IMR-90 (cell line): ENCODE data around the gene ZFHX3. TPM values are rescaled to one million over a fixed set of nuclear protein-coding genes. Genes with fewer than 3 reads are reported as not detected.

Experiments used
- ATAC-seq: fragments of 200-7000 bp; cut with Tn5 transposase; 2 replicates; pipeline ENCODE4 v1.9.1; 2020; ENCODE audit warnings: low read depth, mild to moderate bottlenecking, moderate library complexity
- BruUV-seq: library from RNA; stranded (reverse); fragments of 400-500 nt; replicated peaks from 2 replicates; lab custom pipeline; 2021; lab: Mats Ljungman, UMichigan
- CTCF ChIA-PET: fragments of 300-600 bp; formaldehyde crosslinking; extraction: SDS; loops from one replicate; lab custom pipeline; 2021; ENCODE audit warnings: antibody characterized with exemption; lab: Yijun Ruan, JAX
- POLR2A ChIA-PET: fragments of 300-600 bp; sonication (Branson Sonifier 250); formaldehyde crosslinking; loops from one replicate; lab custom pipeline; 2022; ENCODE audit warnings: antibody characterized with exemption; ENCODE audit not compliant: unreplicated experiment; lab: Charles Lee
- DNase-seq: peaks from one replicate; pipeline ENCODE4 v3.0.0; 2013
- H2AFZ ChIP-seq: replicated peaks from 2 replicates; pipeline ENCODE3; 2013; ENCODE audit warnings: low read length, mild to moderate bottlenecking; ENCODE audit not compliant: poor library complexity
- H2AK5ac ChIP-seq: 2 replicates; pipeline ENCODE4 v1.6.1; 2013; ENCODE audit warnings: low read depth, low read length, inconsistent platforms
- H2AK9ac ChIP-seq: replicated peaks from 2 replicates; pipeline ENCODE3; 2013; ENCODE audit warnings: mild to moderate bottlenecking, low read depth, low read length, moderate library complexity; ENCODE audit not compliant: poor library complexity
- H2BK120ac ChIP-seq: 2 replicates; pipeline ENCODE4 v1.6.1; 2013; ENCODE audit warnings: low read depth, low read length, inconsistent platforms
- H2BK15ac ChIP-seq: 3 replicates; pipeline ENCODE4 v1.6.1; 2013; ENCODE audit warnings: low read depth, low read length, inconsistent platforms
- H2BK20ac ChIP-seq: 2 replicates; pipeline ENCODE4 v1.6.1; 2013; ENCODE audit warnings: low read depth, mild to moderate bottlenecking, inconsistent platforms, low read length, moderate library complexity
- H2BK5ac ChIP-seq: 2 replicates; pipeline ENCODE4 v1.6.1; 2013; ENCODE audit warnings: mild to moderate bottlenecking, low read depth, low read length, inconsistent platforms; ENCODE audit not compliant: poor library complexity, severe bottlenecking
- H3K14ac ChIP-seq: replicated peaks from 2 replicates; pipeline ENCODE4 v1.6.1; 2013; ENCODE audit warnings: low read depth, low read length, inconsistent platforms
- H3K18ac ChIP-seq: 2 replicates; pipeline ENCODE4 v1.6.1; 2013; ENCODE audit warnings: low read depth, low read length, control low read depth
- H3K23ac ChIP-seq: 2 replicates; pipeline ENCODE4 v1.6.1; 2013; ENCODE audit warnings: low read depth, low read length, inconsistent platforms
- H3K27ac ChIP-seq: 2 replicates; pipeline ENCODE4 v1.5.1; 2013; ENCODE audit warnings: mild to moderate bottlenecking, control low read depth, low read length; ENCODE audit not compliant: insufficient read depth
- H3K27me3 ChIP-seq: 2 replicates; pipeline ENCODE4 v1.6.1; 2013; ENCODE audit warnings: low read length; ENCODE audit not compliant: control insufficient read depth, insufficient read depth
- H3K36me3 ChIP-seq: 2 replicates; pipeline ENCODE4 v1.6.1; 2013; ENCODE audit warnings: low read length, mixed read lengths; ENCODE audit not compliant: control insufficient read depth, insufficient read depth
- H3K4ac ChIP-seq: 2 replicates; pipeline ENCODE4 v1.6.1; 2013; ENCODE audit warnings: low read depth, low read length, inconsistent platforms
- H3K4me1 ChIP-seq: 2 replicates; pipeline ENCODE4 v1.6.1; 2013; ENCODE audit warnings: low read length, mixed read lengths; ENCODE audit not compliant: control insufficient read depth, insufficient read depth
- H3K4me2 ChIP-seq: 2 replicates; pipeline ENCODE4 v1.6.1; 2013; ENCODE audit warnings: low read depth, mild to moderate bottlenecking, control low read depth, low read length, moderate library complexity
- H3K4me3 ChIP-seq: 2 replicates; pipeline ENCODE4 v1.5.1; 2013; ENCODE audit warnings: low read depth, mild to moderate bottlenecking, control low read depth, low read length, moderate library complexity; ENCODE audit not compliant: insufficient read depth
- H3K56ac ChIP-seq: 2 replicates; pipeline ENCODE4 v1.6.1; 2013; ENCODE audit warnings: low read length, inconsistent platforms; ENCODE audit not compliant: insufficient read depth; ENCODE audit errors: extremely low read depth
- H3K79me1 ChIP-seq, 2 experiments: 2 replicates each; pipeline ENCODE4 v1.6.1; 2013; ENCODE audit warnings: low read length in 2 of 2, inconsistent platforms in 1 of 2, low read depth in 1 of 2
- H3K9ac ChIP-seq: 2 replicates; pipeline ENCODE4 v1.6.1; 2013; ENCODE audit warnings: low read depth, low read length, control low read depth
- H3K9me1 ChIP-seq: 2 replicates; pipeline ENCODE4 v1.6.1; 2013; ENCODE audit warnings: low read length, inconsistent platforms; ENCODE audit not compliant: insufficient read depth
- H3K9me3 ChIP-seq: 2 replicates; pipeline ENCODE4 v1.6.1; 2013; ENCODE audit warnings: low read length; ENCODE audit not compliant: control insufficient read depth, insufficient read depth
- H4K20me1 ChIP-seq: 2 replicates; pipeline ENCODE4 v1.6.1; 2013; ENCODE audit warnings: low read length, inconsistent platforms; ENCODE audit not compliant: insufficient read depth
- H4K5ac ChIP-seq: 2 replicates; pipeline ENCODE4 v1.6.1; 2013; ENCODE audit warnings: mild to moderate bottlenecking, low read depth, low read length, control low read depth
- H4K8ac ChIP-seq, 2 experiments: 2 replicates each; pipeline ENCODE4 v1.6.1; 2013; ENCODE audit warnings: low read depth in 2 of 2, low read length in 2 of 2, control low read depth in 1 of 2, inconsistent platforms in 1 of 2
- H4K91ac ChIP-seq: 2 replicates; pipeline ENCODE4 v1.6.1; 2013; ENCODE audit warnings: low read depth, low read length, inconsistent platforms; ENCODE audit not compliant: insufficient read depth
- CEBPB ChIP-seq: IDR thresholded peaks from 2 replicates; pipeline ENCODE4 v1.6.1; 2012; ENCODE audit warnings: low read depth, low read length, improper control_type of control experiment
- CHD1 ChIP-seq: IDR thresholded peaks from 2 replicates; pipeline ENCODE4 v1.6.1; 2012; ENCODE audit warnings: low read depth, low read length, improper control_type of control experiment
- WGBS, 2 experiments: methylation state at CpG; one replicate each; pipeline versions ENCODE4 v1.1.5 to v1.1.7; 2013; ENCODE audit warnings: missing lambda C conversion rate in 2 of 2; ENCODE audit not compliant: insufficient read length in 1 of 2; ENCODE audit errors: extremely low coverage in 2 of 2; 5-methylcytosine and 5-hydroxymethylcytosine counted together
- dilution Hi-C: fragments of 300-500 bp; cut with HindIII; formaldehyde crosslinking; loops from one replicate; pipeline ENCODE4 v1.14.3; 2018; ENCODE audit warnings: low sequenced_read_pairs; ENCODE audit not compliant: unreplicated experiment
- in situ Hi-C: fragments of 300-500 bp; cut with MboI; formaldehyde crosslinking; loops from 3 replicates; pipeline ENCODE4 v1.14.3; 2019; ENCODE audit warnings: low sequenced_read_pairs, inconsistent platforms, mixed read lengths
- intact Hi-C: fragments of 100-400 bp; cut with micrococcal nuclease; formaldehyde crosslinking; loops from 2 replicates; pipeline ENCODE4 v1.10.0; 2022
- polyA plus RNA-seq, 3 experiments: library from polyadenylated mRNA; depleted of rRNA; stranded (reverse); fragments of >200 nt; gene quantifications; 2 replicates each; pipeline ENCODE4 v1.2.3, GENCODE V29; 2012; ENCODE audit warnings: low replicate concordance in 1 of 3
- total RNA-seq: library from RNA; depleted of rRNA; stranded (reverse); fragments of >200 nt; gene quantifications from 2 replicates; pipeline ENCODE4 v1.2.3, GENCODE V29; 2012

ZFHX3 gene
- total and polyA plus RNA-seq, 2 of the 4 experiments (the other 2 are of a cell fraction), result 1.4 to 1.7 TPM

- H3K56ac ChIP-seq, result no peak overlapping the region
- DNase-seq (peak; percentile 48), ATAC-seq (peak; percentile 48)
- H2BK120ac ChIP-seq, result peak overlapping the region; percentile 16
- no peaks in the 10 kb centered on the region for H3K27me3 ChIP-seq
- H3K9ac ChIP-seq, result 0 out of 2 replicates have a peak overlapping the region, but pooled peaks have one; percentile 2
- ChIA-PET POLR2A (no interaction called here), CTCF (no interaction called here)
- H2BK20ac ChIP-seq, result peak overlapping the region; percentile 18; the same call in 1 of the 2 replicates
- H3K4me2 ChIP-seq, result peak overlapping the region; percentile 47
- peaks cover 17% of the 10 kb centered on the region for H3K4me1 ChIP-seq
- in situ Hi-C loops, result no loop called here
- no peak overlapping the region for H2BK15ac ChIP-seq
- 0 out of 2 replicates have a peak overlapping the region, but pooled peaks have one; percentile 11 for H3K18ac ChIP-seq
- H2AK5ac ChIP-seq, result peak overlapping the region; percentile 35; the same call in 1 of the 2 replicates
- BruUV-seq, result no TSS peak
- WGBS, 2 experiments, result 19% methylated on average over 2 of the region's 11 CpGs; no CpG with 5 or more reads in 1 of the 2 experiments
- no peaks in the 10 kb centered on the region for H3K36me3 ChIP-seq
- H4K91ac ChIP-seq, result peak overlapping the region; percentile 39; the same call in 1 of the 2 replicates
- peak overlapping the region; percentile 42 for H3K14ac ChIP-seq
- H3K9me3 ChIP-seq, result no peaks in the 10 kb centered on the region
- H3K27ac ChIP-seq, result peak overlapping the region; percentile 5; the same call in 1 of the 2 replicates
- H3K23ac ChIP-seq, result peak overlapping the region; percentile 14
- TF ChIP-seq CHD1, result no peak
- no peak for TF ChIP-seq CEBPB
- peaks cover 45 to 88% of the 10 kb centered on the region in 2 experiments for H3K79me1 ChIP-seq
- H2AK9ac ChIP-seq, result peak overlapping the region; percentile 26
- H4K8ac ChIP-seq, result 0 out of 4 replicates have a peak overlapping the region, but pooled peaks of 1 of the 2 experiments have one; percentile 20
- no peak overlapping the region; the same call in 1 of the 2 replicates for H4K5ac ChIP-seq
- peaks cover 28% of the 10 kb centered on the region for H3K9me1 ChIP-seq
- dilution Hi-C loops, result no loop called here
- H3K4ac ChIP-seq, result peak overlapping the region; percentile 28; the same call in 1 of the 2 replicates
- H2BK5ac ChIP-seq, result no peak overlapping the region
- no peak overlapping the region for H3K4me3 ChIP-seq
- intact Hi-C loops, result no loop called here
- peak overlapping the region; percentile 40 for H2AFZ ChIP-seq
- H4K20me1 ChIP-seq, result peaks cover 43% of the 10 kb centered on the region
Observed at GRCh38 chr16:72985148-72985941, 62.6 kb downstream of the ZFHX3 start.
